GM12878 (cell line): ENCODE measurements around the gene SNTA1. TPM values are rescaled to one million over a fixed set of nuclear protein-coding genes. Genes with fewer than 3 reads are reported as not detected.
A peak's percentile ranks its signal among the peaks of the same experiment; 100 is the strongest.

ENCODE experiments used
- ATAC-seq: fragments of 200-7000 bp; cut with Tn5 transposase; 3 replicates; pipeline ENCODE4 v1.9.1; 2020; ENCODE audit warnings: mild to moderate bottlenecking, moderate library complexity
- BruUV-seq: library from RNA; stranded (reverse); fragments of 400-500 nt; replicated peaks from 2 replicates; lab custom pipeline; 2021; lab: Mats Ljungman, UMichigan
- CTCF ChIA-PET: fragments of 300-600 bp; sonication (Branson Sonifier 250); formaldehyde crosslinking; extraction: SDS; loops from one replicate; lab custom pipeline; 2021; ENCODE audit warnings: inconsistent platforms; lab: Yijun Ruan, JAX
- POLR2A ChIA-PET: fragments of 350-600 bp; formaldehyde crosslinking; extraction: SDS; loops from one replicate; lab custom pipeline; 2021; ENCODE audit warnings: inconsistent platforms; lab: Charles Lee
- RAD21 ChIA-PET: fragments of 300-600 bp; sonication (Branson Sonifier 250); formaldehyde crosslinking; loops from one replicate; lab custom pipeline; 2023; ENCODE audit warnings: antibody characterized with exemption; ENCODE audit not compliant: unreplicated experiment; lab: Charles Lee
- SMC1A ChIA-PET: fragments of 300-600 bp; sonication (Branson Sonifier 250); formaldehyde crosslinking; loops from one replicate; lab custom pipeline; 2023; ENCODE audit not compliant: unreplicated experiment, uncharacterized antibody; lab: Charles Lee
- DNase-seq: peaks from one replicate; pipeline ENCODE4 v3.0.0-alpha.2; 2011; ENCODE audit warnings: low read depth, low spot score
- FAIRE-seq: peaks from 3 replicates; lab custom pipeline; 2011; peaks lifted over from hg19 to GRCh38; lab: Jason Lieb, UNC
- H2AFZ ChIP-seq: 2 replicates; pipeline ENCODE4 v1.6.0; 2011; ENCODE audit warnings: low read depth, low read length, control low read depth; ENCODE audit not compliant: control insufficient read depth
- H3K27ac ChIP-seq: 2 replicates; pipeline ENCODE4 v1.5.1; 2011; ENCODE audit warnings: control low read depth; ENCODE audit not compliant: control insufficient read depth, insufficient read depth
- H3K27me3 ChIP-seq, 2 experiments: replicated peaks in 1 of 2; 2 replicates each; pipeline versions ENCODE4 v1.6.0 to v1.6.1; 2011; ENCODE audit warnings: low read length in 1 of 2; ENCODE audit not compliant: control insufficient read depth in 2 of 2, insufficient read depth in 2 of 2
- H3K36me3 ChIP-seq, 2 experiments: 2 replicates each; pipeline ENCODE4 v1.5.1; 2011; ENCODE audit warnings: low read length in 1 of 2; ENCODE audit not compliant: control insufficient read depth in 2 of 2, insufficient read depth in 2 of 2
- H3K4me1 ChIP-seq: 2 replicates; pipeline ENCODE4 v1.6.1; 2011; ENCODE audit warnings: mild to moderate bottlenecking, low read length, moderate library complexity, mixed read lengths; ENCODE audit not compliant: control insufficient read depth, insufficient read depth
- H3K4me2 ChIP-seq: 2 replicates; pipeline ENCODE4 v1.6.0; 2011; ENCODE audit warnings: control low read depth; ENCODE audit not compliant: control insufficient read depth, insufficient read depth
- H3K4me3 ChIP-seq: fragments of 200-600 bp; sonication (generic); 2 replicates; pipeline ENCODE4 v1.5.1; 2016
- H3K79me2 ChIP-seq: 2 replicates; pipeline ENCODE4 v1.6.0; 2011; ENCODE audit warnings: low read length; ENCODE audit not compliant: control insufficient read depth, insufficient read depth
- H3K9ac ChIP-seq: 2 replicates; pipeline ENCODE4 v1.8.0; 2011; ENCODE audit warnings: low read length, control low read depth, mixed read lengths; ENCODE audit not compliant: control insufficient read depth, insufficient read depth
- H3K9me3 ChIP-seq: replicated peaks from 3 replicates; pipeline ENCODE4 v1.5.1; 2011; ENCODE audit warnings: mild to moderate bottlenecking, low read length; ENCODE audit not compliant: control insufficient read depth, insufficient read depth
- H4K20me1 ChIP-seq: 2 replicates; pipeline ENCODE4 v1.6.0; 2011; ENCODE audit not compliant: control insufficient read depth, insufficient read depth
- DPF2 ChIP-seq: fragments of 450-650 bp; IDR thresholded peaks from 2 replicates; pipeline ENCODE4 v1.6.1; 2017; ENCODE audit warnings: mild to moderate bottlenecking
- E4F1 ChIP-seq: fragments of 450-650 bp; IDR thresholded peaks from 2 replicates; pipeline ENCODE4 v1.6.1; 2018; ENCODE audit warnings: borderline replicate concordance, mild to moderate bottlenecking; ENCODE audit not compliant: partially characterized antibody
- RAD21 ChIP-seq: IDR thresholded peaks from 2 replicates; pipeline ENCODE4 v1.6.1; 2011; ENCODE audit warnings: mild to moderate bottlenecking, low read depth, low read length, moderate library complexity; ENCODE audit not compliant: insufficient read depth
- WGBS: methylation state at CpG from one replicate; pipeline ENCODE4 v1.1.6; 2016; ENCODE audit warnings: low lambda C conversion rate; ENCODE audit not compliant: insufficient replicate concordance, insufficient coverage; ENCODE audit errors: missing lambda C conversion rate; 5-methylcytosine and 5-hydroxymethylcytosine counted together
- in situ Hi-C: fragments of 300-500 bp; cut with MboI; formaldehyde crosslinking; loops from 9 replicates; pipeline ENCODE4 v1.14.3; 2018; ENCODE audit warnings: mixed read lengths
- intact Hi-C: fragments of 100-400 bp; cut with micrococcal nuclease; formaldehyde crosslinking; loops from one replicate; pipeline ENCODE4 v1.14.2; 2022; ENCODE audit not compliant: unreplicated experiment
- polyA plus RNA-seq, 11 experiments: library from polyadenylated mRNA; depleted of rRNA in 4 of 11; unstranded in 6 of 11; stranded (reverse) in 5 of 11; fragments of >200 nt; fragmentation: Nextera tagmentation in 4 of 11; fragmentation: Illumina TruSeq in 1 of 11; extraction: Ambion mirVana in 4 of 11; extraction: Trizol in 1 of 11; gene quantifications; 1 replicate in 1 of 11; 2 replicates in 10 of 11; pipeline versions ENCODE4 v1.2.1 to v1.2.3, GENCODE V29; 2011 to 2016; ENCODE audit warnings: inconsistent platforms in 2 of 11, missing spikeins in 2 of 11, low read depth in 1 of 11
- total RNA-seq, 4 experiments: library from RNA; depleted of rRNA in 3 of 4; stranded (reverse); fragments of >200 nt in 3 of 4; fragmentation: Illumina TruSeq in 1 of 4; extraction: Trizol in 1 of 4; gene quantifications; 2 replicates each; pipeline versions ENCODE4 v1.2.1 to v1.2.3, GENCODE V29; 2013 to 2021
- TF ChIP-seq, protein P1 (sequence below): fragments of 450-650 bp; formaldehyde crosslinking; IDR thresholded peaks from 2 replicates; pipeline ENCODE4 v1.4.0; 2020; ENCODE audit warnings: mild to moderate bottlenecking, moderate library complexity

The SNTA1 gene
- total and polyA plus RNA-seq, 10 of the 15 experiments (the other 5 are each of a cell fraction or from before 2014, with no cell fraction given) = 0.26 to 5.1 (median 1.8) TPM

DNA sequence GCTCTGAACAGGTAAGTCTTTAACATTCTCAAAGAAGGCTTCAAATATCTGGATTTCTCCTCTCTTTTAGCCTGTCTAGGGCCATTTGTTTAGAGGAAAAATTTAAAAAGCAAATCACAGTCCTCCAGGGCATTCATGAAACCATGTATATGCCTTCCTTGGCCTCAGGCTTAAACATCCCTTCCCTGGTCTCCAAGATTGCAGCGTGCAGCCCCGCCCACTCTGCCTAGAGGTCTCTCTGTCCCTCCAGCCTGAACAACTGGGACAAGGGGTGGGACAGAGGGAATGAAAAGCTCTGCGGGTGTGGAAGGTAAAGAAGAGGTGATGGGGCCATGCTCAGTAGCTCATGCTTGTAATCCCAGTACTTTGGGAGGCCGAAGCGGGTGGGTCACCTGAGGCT, 36.5 kb upstream of the SNTA1 start (continued):
- TF ChIP-seq, protein P1, sequence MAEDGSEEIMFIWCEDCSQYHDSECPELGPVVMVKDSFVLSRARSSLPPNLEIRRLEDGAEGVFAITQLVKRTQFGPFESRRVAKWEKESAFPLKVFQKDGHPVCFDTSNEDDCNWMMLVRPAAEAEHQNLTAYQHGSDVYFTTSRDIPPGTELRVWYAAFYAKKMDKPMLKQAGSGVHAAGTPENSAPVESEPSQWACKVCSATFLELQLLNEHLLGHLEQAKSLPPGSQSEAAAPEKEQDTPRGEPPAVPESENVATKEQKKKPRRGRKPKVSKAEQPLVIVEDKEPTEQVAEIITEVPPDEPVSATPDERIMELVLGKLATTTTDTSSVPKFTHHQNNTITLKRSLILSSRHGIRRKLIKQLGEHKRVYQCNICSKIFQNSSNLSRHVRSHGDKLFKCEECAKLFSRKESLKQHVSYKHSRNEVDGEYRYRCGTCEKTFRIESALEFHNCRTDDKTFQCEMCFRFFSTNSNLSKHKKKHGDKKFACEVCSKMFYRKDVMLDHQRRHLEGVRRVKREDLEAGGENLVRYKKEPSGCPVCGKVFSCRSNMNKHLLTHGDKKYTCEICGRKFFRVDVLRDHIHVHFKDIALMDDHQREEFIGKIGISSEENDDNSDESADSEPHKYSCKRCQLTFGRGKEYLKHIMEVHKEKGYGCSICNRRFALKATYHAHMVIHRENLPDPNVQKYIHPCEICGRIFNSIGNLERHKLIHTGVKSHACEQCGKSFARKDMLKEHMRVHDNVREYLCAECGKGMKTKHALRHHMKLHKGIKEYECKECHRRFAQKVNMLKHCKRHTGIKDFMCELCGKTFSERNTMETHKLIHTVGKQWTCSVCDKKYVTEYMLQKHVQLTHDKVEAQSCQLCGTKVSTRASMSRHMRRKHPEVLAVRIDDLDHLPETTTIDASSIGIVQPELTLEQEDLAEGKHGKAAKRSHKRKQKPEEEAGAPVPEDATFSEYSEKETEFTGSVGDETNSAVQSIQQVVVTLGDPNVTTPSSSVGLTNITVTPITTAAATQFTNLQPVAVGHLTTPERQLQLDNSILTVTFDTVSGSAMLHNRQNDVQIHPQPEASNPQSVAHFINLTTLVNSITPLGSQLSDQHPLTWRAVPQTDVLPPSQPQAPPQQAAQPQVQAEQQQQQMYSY (CRISPR knock-in tag) = no peak
- no peak for TF ChIP-seq DPF2
- TF ChIP-seq, all 136 proteins: peak for 0

DNA sequence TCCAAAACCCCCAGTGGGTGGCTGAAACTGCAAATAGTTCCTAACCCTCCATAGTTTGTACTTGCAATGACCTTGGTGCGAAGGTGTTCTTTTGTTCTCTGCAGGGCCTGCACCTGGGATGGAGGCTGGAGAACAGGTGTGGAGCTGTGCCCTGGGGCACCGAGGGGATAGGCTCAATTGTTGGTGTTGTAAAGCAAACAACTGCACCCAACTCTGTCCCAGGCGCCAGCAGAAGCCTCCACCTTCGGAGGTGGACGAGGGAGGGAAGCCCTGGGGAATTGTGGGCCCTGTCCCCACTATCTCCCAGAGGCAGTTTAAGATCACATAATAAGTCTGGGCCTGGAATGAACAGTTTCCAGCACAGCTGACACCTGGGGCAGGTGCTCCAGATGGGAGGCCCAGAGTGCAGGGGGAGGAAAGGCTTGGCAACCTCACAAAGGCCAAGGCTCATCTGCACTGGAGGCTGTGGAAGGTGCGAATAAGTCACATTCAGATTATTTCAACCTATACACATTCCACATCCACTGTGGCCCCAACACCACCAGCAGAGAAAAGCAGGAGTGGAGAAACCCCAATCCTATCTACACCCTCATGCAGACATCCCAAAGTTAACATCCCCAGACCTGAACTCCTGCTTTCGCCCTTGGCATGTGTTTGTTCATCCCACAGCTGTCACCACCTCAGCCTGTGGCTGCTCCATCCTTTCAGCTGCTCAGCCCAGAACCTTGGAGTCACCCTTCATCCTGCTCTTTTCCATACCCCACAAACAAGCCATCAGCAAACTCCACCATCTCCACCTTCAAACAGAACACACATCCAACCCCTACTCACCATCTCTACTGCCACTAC, 34.0 kb upstream of the SNTA1 start:
- no peaks in the 10 kb centered on the region for H4K20me1 ChIP-seq
- H3K27ac ChIP-seq = no peak overlapping the region
- in situ Hi-C loops (no loop called here), intact Hi-C loops (no loop called here)
- H3K9ac ChIP-seq = no peak overlapping the region
- H3K9me3 ChIP-seq = no peaks in the 10 kb centered on the region
- H3K4me1 ChIP-seq = no peaks in the 10 kb centered on the region
- H2AFZ ChIP-seq = no peak overlapping the region
- ChIA-PET CTCF (interaction anchor here (0.6 to 0.8 kb wide), 2 partner anchors 11 to 651 kb away, joined by 3 read pairs; no protein-coding TSS in a partner anchor), RAD21 (no interaction called here), POLR2A (no interaction called here), SMC1A (interaction anchor here (0.6 kb wide), 1 partner anchor 312 kb away, joined by 3 read pairs; no protein-coding TSS in a partner anchor)
- no peaks in the 10 kb centered on the region for H3K79me2 ChIP-seq
- TF ChIP-seq RAD21 (no peak), E4F1 (peak; percentile 18)
- ATAC-seq (no peak), DNase-seq (no peak), FAIRE-seq (no peak)
- no TSS peak for BruUV-seq
- no peak overlapping the region for H3K4me3 ChIP-seq
- 53% methylated on average over 7 of the region's 7 CpGs for WGBS
- no peaks in the 10 kb centered on the region for H3K27me3 ChIP-seq
- no peaks in the 10 kb centered on the region for H3K36me3 ChIP-seq
- H3K4me2 ChIP-seq = no peak overlapping the region
